Endothelial cell of umbilical vein (primary cell): ENCODE results near the gene DSG2.

ENCODE experiments used
- CTCF ChIP-seq, 2 donors: IDR thresholded peaks; 1 replicate in 1 of 2; 2 replicates in 1 of 2; pipeline ENCODE4 v1.5.1; 2011; ENCODE audit warnings: low read length in 2 of 2, mild to moderate bottlenecking in 2 of 2, moderate library complexity in 2 of 2, control low read depth in 1 of 2, inconsistent platforms in 1 of 2, low read depth in 1 of 2; ENCODE audit not compliant: insufficient read depth in 1 of 2; ENCODE audit errors: extremely low read depth in 1 of 2
- EZH2 ChIP-seq: IDR thresholded peaks from 2 replicates; pipeline ENCODE4 v1.6.1; 2012; ENCODE audit warnings: borderline replicate concordance, low read depth, mild to moderate bottlenecking, moderate library complexity, low read length, inconsistent platforms; ENCODE audit not compliant: severe bottlenecking
- FOS ChIP-seq: IDR thresholded peaks from 2 replicates; pipeline ENCODE4 v1.6.1; 2011; ENCODE audit warnings: mild to moderate bottlenecking, low read length, moderate library complexity, borderline replicate concordance; ENCODE audit not compliant: insufficient read depth
- JUN ChIP-seq: IDR thresholded peaks from 2 replicates; pipeline ENCODE4 v1.6.1; 2011; ENCODE audit warnings: borderline replicate concordance, low read depth; ENCODE audit not compliant: insufficient read length, insufficient read depth
- MAX ChIP-seq: IDR thresholded peaks from 2 replicates; pipeline ENCODE4 v1.6.1; 2011; ENCODE audit not compliant: insufficient read depth, insufficient read length
- MYC ChIP-seq: IDR thresholded peaks from one replicate; pipeline ENCODE4 v1.6.1; 2011; ENCODE audit warnings: mild to moderate bottlenecking, low read depth, low read length
- POLR2A ChIP-seq: IDR thresholded peaks from 2 replicates; pipeline ENCODE4 v1.6.1; 2012; ENCODE audit warnings: low read depth, mild to moderate bottlenecking, control low read depth, low read length
- POLR2AphosphoS5 ChIP-seq: IDR thresholded peaks from 2 replicates; pipeline ENCODE4 v1.6.1; 2012; ENCODE audit warnings: low read depth, mild to moderate bottlenecking, control low read depth, low read length, moderate library complexity; ENCODE audit not compliant: insufficient read depth

- TF ChIP-seq JUN, result no peak
- no peak for TF ChIP-seq CTCF (IDR thresholded peaks at IDR 0.05; ENCODE audit: extremely low read depth in 1 of 2, insufficient read depth in 1 of 2, low read depth in 1 of 2, low read length in 2 of 2)
- TF ChIP-seq POLR2A, result no peak
- TF ChIP-seq EZH2, result no peak
- no peak for TF ChIP-seq POLR2AphosphoS5
- TF ChIP-seq MYC, result no peak
- TF ChIP-seq MAX, result no peak
- TF ChIP-seq FOS, result no peak
Measured at GRCh38 chr18:31489311-31489710, 8.7 kb upstream of the DSG2 start.
